Right atrium auricular region (tissue), 2 donors: ENCODE measurements around the gene MGLL. TPM values are rescaled to one million over a fixed set of nuclear protein-coding genes. Genes with fewer than 3 reads are reported as not detected.
"Not testable (repeated sequence)": the region's sequence is repeated elsewhere in the genome, so short reads cannot be mapped to it uniquely, and the experiment has no call there.

Source experiments
- DNase-seq: peaks from one replicate; pipeline ENCODE4 v3.0.0-alpha.2; 2019; ENCODE audit warnings: low spot score
- H3K27ac ChIP-seq, 2 donors: fragments of 200-600 bp; sonication (generic); 1 replicate in 1 of 2; 2 replicates in 1 of 2; pipeline ENCODE4 v1.5.1; 2016 to 2019
- H3K27me3 ChIP-seq, 2 donors: fragments of 200-600 bp; sonication (generic); one replicate each; pipeline versions ENCODE4 v1.5.1 to v1.6.0; 2017 to 2019
- H3K36me3 ChIP-seq: fragments of 200-600 bp; sonication (generic); one replicate; pipeline ENCODE4 v1.5.1; 2016
- H3K4me1 ChIP-seq, 2 donors: fragments of 200-600 bp; sonication (generic); one replicate each; pipeline versions ENCODE4 v1.5.1 to v1.6.0; 2017 to 2019
- H3K4me3 ChIP-seq, 2 donors: fragments of 200-600 bp; sonication (generic); 1 replicate in 1 of 2; 2 replicates in 1 of 2; pipeline ENCODE4 v1.5.1; 2017 to 2019; ENCODE audit warnings: mild to moderate bottlenecking in 1 of 2, moderate library complexity in 1 of 2
- H3K9me3 ChIP-seq, 2 donors: fragments of 200-600 bp; sonication (generic); one replicate each; pipeline ENCODE4 v1.5.1; 2019
- CTCF ChIP-seq, 2 donors: fragments of 200-600 bp; sonication (generic); IDR thresholded peaks; one replicate each; pipeline ENCODE4 v1.5.1; 2019; ENCODE audit warnings: antibody characterized with exemption in 2 of 2
- total RNA-seq, 2 donors: library from RNA; depleted of rRNA; stranded (reverse); fragments of >200 nt; gene quantifications; one replicate each; pipeline ENCODE4 v1.1.0, GENCODE V29; 2016

The MGLL gene
- total RNA-seq, 2 donors from 2014 or later = 36.3 to 46.4 TPM

- H3K27ac ChIP-seq = peak overlapping the region; percentile 57 to 78
Measured at GRCh38 chr3:127709320-127710060, 112.8 kb downstream of the MGLL start.

GRCh38 chr3:127708837-127709236 lies 113.5 kb downstream of the MGLL start:
- H3K4me1 ChIP-seq = peaks cover 0 to 72% of the 10 kb centered on the region in 2 donors

More at GRCh38 chr3:127709320-127710060, 112.8 kb downstream of the MGLL start:
- TF ChIP-seq CTCF (IDR thresholded peaks at IDR 0.05) = no peak
- Histone ChIP-seq H3K4me1 (peaks cover 0 to 78% of the 10 kb centered on the region in 2 donors), H3K9me3 (no peaks in the 10 kb centered on the region), H3K36me3 (peaks cover 4% of the 10 kb centered on the region), H3K4me3 (no peak overlapping the region), H3K27me3 (no peaks in the 10 kb centered on the region)
- no peak for DNase-seq

GRCh38 chr3:127707851-127708411 lies 114.4 kb downstream of the MGLL start:
- Histone ChIP-seq H3K27me3 (no peaks in the 10 kb centered on the region), H3K9me3 (no peaks in the 10 kb centered on the region), H3K4me1 (peaks cover 0 to 63% of the 10 kb centered on the region in 2 donors), H3K4me3 (no peak overlapping the region), H3K27ac (peak overlapping the region; percentile 57 to 78), H3K36me3 (peaks cover 4% of the 10 kb centered on the region)
- no peak for DNase-seq
- no peak for TF ChIP-seq CTCF (IDR thresholded peaks at IDR 0.05)

More at GRCh38 chr3:127708837-127709236, 113.5 kb downstream of the MGLL start:
- H3K9me3 ChIP-seq = no peaks in the 10 kb centered on the region
- peaks cover 4% of the 10 kb centered on the region for H3K36me3 ChIP-seq
- no peak overlapping the region for H3K4me3 ChIP-seq
- DNase-seq = no peak
- H3K27me3 ChIP-seq = no peaks in the 10 kb centered on the region
- no peak for TF ChIP-seq CTCF (IDR thresholded peaks at IDR 0.05)
- H3K27ac ChIP-seq = peak overlapping the region; percentile 57 to 78

- H3K27ac ChIP-seq = peak overlapping the region; percentile 57 to 78
- H3K4me1 ChIP-seq = peaks cover 0 to 62% of the 10 kb centered on the region in 2 donors
- H3K4me3 ChIP-seq = no peak overlapping the region
- no peak for DNase-seq
- H3K9me3 ChIP-seq = no peaks in the 10 kb centered on the region
- H3K36me3 ChIP-seq = peaks cover 4% of the 10 kb centered on the region
- H3K27me3 ChIP-seq = no peaks in the 10 kb centered on the region
- TF ChIP-seq CTCF (IDR thresholded peaks at IDR 0.05) = no peak
Measured at GRCh38 chr3:127706785-127707351, 115.4 kb downstream of the MGLL start.

GRCh38 chr3:127706312-127706711 lies 116.0 kb downstream of the MGLL start:
- H3K4me1 ChIP-seq = peaks cover 0 to 64% of the 10 kb centered on the region in 2 donors
- no peaks in the 10 kb centered on the region for H3K27me3 ChIP-seq
- H3K4me3 ChIP-seq = no peak overlapping the region
- no peaks in the 10 kb centered on the region for H3K9me3 ChIP-seq
- peak overlapping the region; percentile 57 to 78 for H3K27ac ChIP-seq
- peaks cover 4% of the 10 kb centered on the region for H3K36me3 ChIP-seq
- DNase-seq = no peak
- TF ChIP-seq CTCF (IDR thresholded peaks at IDR 0.05) = no peak

GRCh38 chr3:127704840-127705239 lies 117.5 kb downstream of the MGLL start:
- not testable (repeated sequence) for H3K27ac ChIP-seq, H3K36me3 ChIP-seq, H3K9me3 ChIP-seq, H3K27me3 ChIP-seq, DNase-seq, H3K4me3 ChIP-seq
- H3K4me1 ChIP-seq = peaks cover 0 to 62% of the 10 kb centered on the region in 2 donors
